Measurements from ENCODE around the gene ETFB. TPM values are rescaled to one million over a fixed set of nuclear protein-coding genes. Genes with fewer than 3 reads are reported as not detected.

Gene ETFB
- total and polyA plus RNA-seq, 10 of the 15 experiments (the other 5 are each of a cell fraction or from before 2014, with no cell fraction given): 15.1 to 166 (median 87.8) TPM

DNA sequence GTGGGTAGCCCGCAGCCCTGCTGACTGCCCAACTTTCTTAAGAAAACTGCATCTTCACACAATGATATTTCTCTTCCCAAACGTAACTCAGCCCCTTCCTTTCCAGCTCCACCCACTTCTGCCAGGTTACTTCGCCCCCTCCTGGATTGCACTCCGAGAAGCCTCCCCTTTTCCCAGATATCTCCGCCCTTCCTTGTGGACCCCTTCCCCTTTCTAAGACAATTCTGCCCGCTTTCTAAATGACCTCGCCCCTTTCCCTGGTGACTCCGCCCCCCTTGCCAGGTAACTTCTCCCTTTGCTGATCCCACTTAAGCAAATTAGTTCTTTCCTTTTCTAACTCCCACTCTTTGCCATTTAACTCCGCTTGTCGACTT lies 26.9 kb downstream of the ETFB start:
- intact Hi-C loops (cut with micrococcal nuclease; ENCODE audit: unreplicated experiment) (loop anchor here (1.0 to 10.0 kb wide), 4 partner anchors 28 to 316 kb away; partner anchors contain the start of gene ETFB), in situ Hi-C loops (cut with MboI) (loop anchor here (5.0 kb wide), 2 partner anchors 98 to 323 kb away; no protein-coding TSS in a partner anchor)
- no TSS peak for BruUV-seq (replicated peaks)
- RAD21 ChIA-PET (ENCODE audit: unreplicated experiment): interaction anchor here (0.6 to 3.2 kb wide), 20 partner anchors 20 to 439 kb away, joined by 3 to 32 read pairs (median 4); partner anchors contain the start of genes ETFB and SIGLEC10
- H3K9ac ChIP-seq (ENCODE audit: control insufficient read depth, insufficient read depth, low read length): peak overlapping the region; percentile 18; the same call in 1 of the 2 replicates
- no peaks in the 10 kb centered on the region for H3K27me3 ChIP-seq (replicated peaks in 1 of 2; ENCODE audit: control insufficient read depth in 2 of 2, insufficient read depth in 2 of 2, low read length in 1 of 2)
- no peaks in the 10 kb centered on the region for H3K79me2 ChIP-seq (ENCODE audit: control insufficient read depth, insufficient read depth, low read length)
- H4K20me1 ChIP-seq (ENCODE audit: control insufficient read depth, insufficient read depth): no peaks in the 10 kb centered on the region
- SMC1A ChIA-PET (ENCODE audit: uncharacterized antibody, unreplicated experiment): interaction anchor here (0.7 to 1.9 kb wide), 8 partner anchors 23 to 103 kb away, joined by 3 to 6 read pairs (median 3); partner anchors contain the start of gene SIGLEC10
- WGBS (ENCODE audit: insufficient coverage, insufficient replicate concordance, low lambda C conversion rate, missing lambda C conversion rate): 2% methylated on average over 10 of the region's 10 CpGs
- FAIRE-seq: no peak
- TF ChIP-seq GATAD2B (conservative IDR thresholded peaks at IDR 0.05; ENCODE audit: low read depth) (no peak), FOXM1 (IDR thresholded peaks at IDR 0.05; ENCODE audit: low read depth, low read length) (no peak), NBN (IDR thresholded peaks at IDR 0.05) (0 out of 2 replicates have a peak, but pooled peaks have one; percentile 60), TAF1 (IDR thresholded peaks at IDR 0.05; ENCODE audit: borderline replicate concordance, low read depth, low read length) (no peak), PML (IDR thresholded peaks at IDR 0.05; ENCODE audit: low read length) (no peak), IKZF2 (IDR thresholded peaks at IDR 0.05) (peak; percentile 55; a peak in 3 of 4 replicates), TCF12 (IDR thresholded peaks at IDR 0.05; ENCODE audit: low read depth, low read length) (no peak), MYB (IDR thresholded peaks at IDR 0.05; ENCODE audit: borderline replicate concordance, low read depth, low read length) (no peak), MXI1 (IDR thresholded peaks at IDR 0.05; ENCODE audit: low read depth, low read length) (no peak), SMARCA5 (IDR thresholded peaks at IDR 0.05) (no peak), BMI1 (IDR thresholded peaks at IDR 0.05; ENCODE audit: borderline replicate concordance) (no peak), BCL11A (IDR thresholded peaks at IDR 0.05; ENCODE audit: low read depth, low read length) (no peak), ZNF687 (IDR thresholded peaks at IDR 0.05) (no peak)
- TF ChIP-seq, protein P1, sequence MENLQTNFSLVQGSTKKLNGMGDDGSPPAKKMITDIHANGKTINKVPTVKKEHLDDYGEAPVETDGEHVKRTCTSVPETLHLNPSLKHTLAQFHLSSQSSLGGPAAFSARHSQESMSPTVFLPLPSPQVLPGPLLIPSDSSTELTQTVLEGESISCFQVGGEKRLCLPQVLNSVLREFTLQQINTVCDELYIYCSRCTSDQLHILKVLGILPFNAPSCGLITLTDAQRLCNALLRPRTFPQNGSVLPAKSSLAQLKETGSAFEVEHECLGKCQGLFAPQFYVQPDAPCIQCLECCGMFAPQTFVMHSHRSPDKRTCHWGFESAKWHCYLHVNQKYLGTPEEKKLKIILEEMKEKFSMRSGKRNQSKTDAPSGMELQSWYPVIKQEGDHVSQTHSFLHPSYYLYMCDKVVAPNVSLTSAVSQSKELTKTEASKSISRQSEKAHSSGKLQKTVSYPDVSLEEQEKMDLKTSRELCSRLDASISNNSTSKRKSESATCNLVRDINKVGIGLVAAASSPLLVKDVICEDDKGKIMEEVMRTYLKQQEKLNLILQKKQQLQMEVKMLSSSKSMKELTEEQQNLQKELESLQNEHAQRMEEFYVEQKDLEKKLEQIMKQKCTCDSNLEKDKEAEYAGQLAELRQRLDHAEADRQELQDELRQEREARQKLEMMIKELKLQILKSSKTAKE (IDR thresholded peaks at IDR 0.05; ENCODE audit: low read depth, poor library complexity, severe bottlenecking): no peak
- TF ChIP-seq, protein P2, sequence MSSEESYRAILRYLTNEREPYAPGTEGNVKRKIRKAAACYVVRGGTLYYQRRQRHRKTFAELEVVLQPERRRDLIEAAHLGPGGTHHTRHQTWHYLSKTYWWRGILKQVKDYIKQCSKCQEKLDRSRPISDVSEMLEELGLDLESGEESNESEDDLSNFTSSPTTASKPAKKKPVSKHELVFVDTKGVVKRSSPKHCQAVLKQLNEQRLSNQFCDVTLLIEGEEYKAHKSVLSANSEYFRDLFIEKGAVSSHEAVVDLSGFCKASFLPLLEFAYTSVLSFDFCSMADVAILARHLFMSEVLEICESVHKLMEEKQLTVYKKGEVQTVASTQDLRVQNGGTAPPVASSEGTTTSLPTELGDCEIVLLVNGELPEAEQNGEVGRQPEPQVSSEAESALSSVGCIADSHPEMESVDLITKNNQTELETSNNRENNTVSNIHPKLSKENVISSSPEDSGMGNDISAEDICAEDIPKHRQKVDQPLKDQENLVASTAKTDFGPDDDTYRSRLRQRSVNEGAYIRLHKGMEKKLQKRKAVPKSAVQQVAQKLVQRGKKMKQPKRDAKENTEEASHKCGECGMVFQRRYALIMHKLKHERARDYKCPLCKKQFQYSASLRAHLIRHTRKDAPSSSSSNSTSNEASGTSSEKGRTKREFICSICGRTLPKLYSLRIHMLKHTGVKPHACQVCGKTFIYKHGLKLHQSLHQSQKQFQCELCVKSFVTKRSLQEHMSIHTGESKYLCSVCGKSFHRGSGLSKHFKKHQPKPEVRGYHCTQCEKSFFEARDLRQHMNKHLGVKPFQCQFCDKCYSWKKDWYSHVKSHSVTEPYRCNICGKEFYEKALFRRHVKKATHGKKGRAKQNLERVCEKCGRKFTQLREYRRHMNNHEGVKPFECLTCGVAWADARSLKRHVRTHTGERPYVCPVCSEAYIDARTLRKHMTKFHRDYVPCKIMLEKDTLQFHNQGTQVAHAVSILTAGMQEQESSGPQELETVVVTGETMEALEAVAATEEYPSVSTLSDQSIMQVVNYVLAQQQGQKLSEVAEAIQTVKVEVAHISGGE (CRISPR knock-in tag; IDR thresholded peaks at IDR 0.05): no peak
- POLR2A ChIA-PET: interaction anchor here (1.0 to 2.6 kb wide), 5 partner anchors 26 to 78 kb away, joined by 3 to 13 read pairs (median 11); partner anchors contain the start of genes ETFB and SIGLEC10
- H3K36me3 ChIP-seq (ENCODE audit: control insufficient read depth in 2 of 2, insufficient read depth in 2 of 2, low read length in 1 of 2): no peaks in the 10 kb centered on the region
- H3K9me3 ChIP-seq (replicated peaks; ENCODE audit: control insufficient read depth, insufficient read depth, low read length): no peaks in the 10 kb centered on the region
- peak overlapping the region; percentile 67 for H2AFZ ChIP-seq (ENCODE audit: control insufficient read depth, low read depth, low read length)
- peaks cover 11% of the 10 kb centered on the region for H3K4me1 ChIP-seq (ENCODE audit: control insufficient read depth, insufficient read depth, low read length)
- ATAC-seq: peak; percentile 2
- H3K4me2 ChIP-seq (ENCODE audit: control insufficient read depth, insufficient read depth): peak overlapping the region; percentile 100
- H3K4me3 ChIP-seq: peak overlapping the region; percentile 60; the same call in 1 of the 2 replicates
- peak overlapping the region; percentile 22 for H3K27ac ChIP-seq (ENCODE audit: control insufficient read depth, insufficient read depth)
- no peak for DNase-seq (ENCODE audit: low read depth, low spot score)
- CTCF ChIA-PET: interaction anchor here (1.0 to 5.1 kb wide), 13 partner anchors 26 to 322 kb away, joined by 3 to 47 read pairs (median 6); partner anchors contain the start of genes ETFB, NKG7 and SIGLEC10
